Embryonic facial prominence (tissue), 1 donor: ENCODE measurements around the gene DCLK1.
"Not testable (repeated sequence)": the region's sequence is repeated elsewhere in the genome, so short reads cannot be mapped to it uniquely, and the experiment has no call there.

Experiments
- DNase-seq: peaks from one replicate; pipeline ENCODE4 v3.0.0-alpha.2; 2016; ENCODE audit errors: extremely low spot score

Gene DCLK1

GRCh38 chr13:36131931-36132297 is 732 bp upstream of the DCLK1 start:
- no peak for DNase-seq

DNA sequence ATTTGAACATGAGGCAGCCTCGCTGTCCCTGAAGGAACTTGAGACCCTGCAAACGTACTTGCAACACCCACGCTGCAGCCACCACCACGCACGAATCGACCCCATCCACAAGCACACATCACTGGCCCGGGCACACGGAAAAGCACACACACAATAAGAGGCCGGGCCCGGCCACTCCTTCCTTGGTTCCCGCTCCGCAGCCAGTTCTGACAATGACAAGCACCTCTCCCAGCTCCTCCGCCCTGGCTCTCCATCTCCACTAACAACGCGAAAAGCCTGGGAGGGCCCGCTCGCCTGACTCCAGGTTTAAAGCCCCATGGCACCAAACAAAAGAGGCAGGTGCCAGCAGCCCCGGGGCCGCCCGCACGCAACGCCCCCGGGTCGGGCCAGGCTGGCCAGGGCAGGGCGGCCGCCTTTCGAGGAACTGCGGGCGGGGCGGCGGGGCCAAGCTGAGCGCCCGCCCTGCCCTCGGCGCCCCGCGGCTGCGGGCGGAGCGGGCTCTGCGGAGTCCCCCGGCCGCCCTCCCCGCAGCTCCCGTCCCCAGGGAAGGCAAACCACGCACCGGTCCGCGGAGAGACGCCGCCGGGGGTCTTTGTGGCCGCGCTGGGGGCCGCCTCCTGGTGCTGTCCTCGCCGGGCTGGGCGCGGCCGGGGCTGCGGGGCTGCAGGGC is 495 bp downstream of the DCLK1 start:
- DNase-seq: no peak

- DNase-seq: no peak
Measured at GRCh38 chr13:36130193-36130551, 1.0 kb downstream of the DCLK1 start.

GRCh38 chr13:36129539-36129938 is 1.6 kb downstream of the DCLK1 start:
- DNase-seq: no peak

- DNase-seq: no peak
Measured at GRCh38 chr13:36126491-36126890, 4.7 kb downstream of the DCLK1 start.

DNA sequence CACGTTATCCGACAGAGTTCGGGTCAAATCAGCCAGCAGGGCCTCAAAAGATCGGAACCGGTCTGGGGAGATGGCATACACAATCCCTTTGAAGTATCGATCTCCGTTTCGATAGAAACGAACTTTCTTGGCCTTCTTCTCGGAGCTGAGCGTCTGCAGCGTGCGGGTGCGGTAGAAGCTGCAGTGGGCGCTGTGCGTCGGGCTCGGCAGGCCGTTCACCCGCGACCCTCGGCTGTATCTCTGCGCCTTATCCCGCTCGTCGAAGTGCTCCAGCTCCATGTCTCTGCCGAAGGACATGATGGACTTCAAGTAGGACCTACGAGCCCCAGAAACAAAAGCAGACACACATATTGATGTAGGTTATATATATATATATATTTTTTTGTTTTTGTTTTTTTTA is 5.3 kb downstream of the DCLK1 start:
- DNase-seq: no peak

GRCh38 chr13:36124236-36124822 is 6.9 kb downstream of the DCLK1 start:
- no peak for DNase-seq

- DNase-seq: no peak
Measured at GRCh38 chr13:36115306-36115705, 15.9 kb downstream of the DCLK1 start.

- no peak for DNase-seq
Measured at GRCh38 chr13:36114233-36114632, 16.9 kb downstream of the DCLK1 start.

DNA sequence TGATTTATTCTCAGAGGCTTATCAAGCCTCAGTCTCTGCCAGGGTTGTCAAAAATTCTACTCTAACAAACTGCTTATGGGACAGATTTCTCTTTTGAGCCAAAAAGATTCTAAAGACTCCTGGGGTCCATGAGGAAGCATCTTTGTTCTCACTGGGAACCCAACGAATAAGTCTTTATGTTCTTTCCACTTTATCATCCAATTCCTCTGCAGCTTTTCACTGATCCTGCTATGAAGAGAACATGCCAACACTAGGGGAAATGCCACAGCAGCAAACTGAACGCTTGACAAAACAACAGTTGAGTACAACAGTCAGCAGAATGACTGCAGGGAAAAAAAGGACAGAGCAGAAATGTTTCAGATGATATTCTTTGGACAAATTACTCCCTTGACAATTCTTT is 22.2 kb downstream of the DCLK1 start:
- DNase-seq: no peak

- no peak for DNase-seq
Measured at GRCh38 chr13:36108342-36108741, 22.8 kb downstream of the DCLK1 start.

DNA sequence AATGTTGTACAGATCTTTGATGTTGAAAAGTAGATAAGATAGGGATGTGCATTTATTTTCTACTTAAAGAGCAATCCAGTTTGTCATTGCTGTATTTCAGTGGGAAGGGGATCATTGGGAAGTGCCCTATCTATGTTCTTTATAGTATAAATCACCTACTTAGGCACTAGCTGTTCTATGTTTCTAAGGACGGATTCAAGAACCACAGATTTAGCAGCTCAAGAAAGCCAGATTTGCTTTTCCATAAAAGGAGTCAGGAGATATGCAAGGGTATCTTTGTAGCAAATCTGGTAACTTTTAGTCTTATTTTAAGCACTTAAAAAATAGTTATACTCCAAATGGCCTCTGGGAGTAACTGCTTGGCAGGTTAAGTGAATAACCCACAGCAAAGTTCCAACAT is 23.7 kb downstream of the DCLK1 start:
- DNase-seq: no peak

GRCh38 chr13:36105726-36106125 is 25.5 kb downstream of the DCLK1 start:
- DNase-seq: no peak

- DNase-seq: no peak
Measured at GRCh38 chr13:36102721-36103120, 28.5 kb downstream of the DCLK1 start.

DNA sequence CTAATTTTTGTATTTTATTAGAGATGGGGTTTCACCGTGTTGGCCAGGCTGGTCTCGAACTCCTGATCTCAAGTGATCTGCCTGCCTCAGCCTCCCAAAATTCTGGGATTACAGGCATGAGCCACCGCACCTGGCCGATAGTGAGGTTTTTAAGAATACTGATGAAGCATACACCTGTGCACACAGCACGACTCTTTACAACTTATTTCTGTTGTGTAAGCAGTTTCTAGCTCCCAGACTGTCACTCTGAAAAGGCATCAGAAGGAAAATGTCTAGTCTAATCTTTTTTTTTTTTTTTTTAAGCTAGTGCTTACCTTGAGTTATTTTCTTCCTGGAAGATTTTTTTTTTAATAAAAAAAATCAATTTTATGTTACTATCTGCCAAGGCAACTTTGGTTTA is 29.3 kb downstream of the DCLK1 start:
- not testable (repeated sequence) for DNase-seq

GRCh38 chr13:36101157-36101556 is 30.0 kb downstream of the DCLK1 start:
- no peak for DNase-seq

GRCh38 chr13:36098080-36098479 is 33.1 kb downstream of the DCLK1 start:
- no peak for DNase-seq

- DNase-seq: no peak
Measured at GRCh38 chr13:36096461-36097416, 34.4 kb downstream of the DCLK1 start.

DNA sequence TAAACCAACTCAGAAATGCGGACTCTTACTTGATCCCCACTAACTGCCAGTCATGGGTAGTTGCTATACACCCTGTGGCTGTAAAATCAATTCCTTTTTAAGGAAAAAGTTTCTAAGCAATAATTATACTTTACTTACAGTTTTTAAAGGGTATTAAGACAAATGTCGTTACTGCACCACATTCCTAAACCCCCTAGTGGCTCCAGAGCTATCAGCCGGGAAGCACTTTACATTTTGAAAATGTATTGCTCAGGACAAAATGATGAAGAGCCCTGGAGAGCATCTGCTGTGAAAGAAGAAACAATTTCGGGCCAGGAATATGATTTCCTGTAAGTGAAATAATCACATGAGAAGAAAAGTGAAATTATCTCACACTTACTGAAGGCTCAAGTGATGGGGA is 36.7 kb downstream of the DCLK1 start:
- DNase-seq: no peak

DNA sequence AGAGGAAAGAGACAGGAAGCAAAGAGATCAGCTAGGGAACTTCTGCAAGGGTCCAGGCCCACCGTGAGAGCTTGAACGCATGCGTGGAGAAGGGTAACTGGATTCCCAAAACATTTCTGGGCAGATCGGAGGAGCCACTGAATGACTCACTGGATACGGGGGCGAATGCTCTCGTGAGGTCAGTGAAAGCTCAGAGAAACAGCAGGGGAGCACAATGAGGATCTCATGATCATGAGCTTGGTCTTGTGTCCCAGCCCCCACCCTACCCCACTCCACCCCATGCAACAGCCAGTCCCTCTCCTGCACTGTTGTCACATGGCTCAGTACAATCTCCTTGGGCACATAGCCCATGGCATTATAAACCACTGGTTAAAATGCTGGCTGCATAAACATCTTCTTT is 40.6 kb downstream of the DCLK1 start:
- DNase-seq: no peak

DNA sequence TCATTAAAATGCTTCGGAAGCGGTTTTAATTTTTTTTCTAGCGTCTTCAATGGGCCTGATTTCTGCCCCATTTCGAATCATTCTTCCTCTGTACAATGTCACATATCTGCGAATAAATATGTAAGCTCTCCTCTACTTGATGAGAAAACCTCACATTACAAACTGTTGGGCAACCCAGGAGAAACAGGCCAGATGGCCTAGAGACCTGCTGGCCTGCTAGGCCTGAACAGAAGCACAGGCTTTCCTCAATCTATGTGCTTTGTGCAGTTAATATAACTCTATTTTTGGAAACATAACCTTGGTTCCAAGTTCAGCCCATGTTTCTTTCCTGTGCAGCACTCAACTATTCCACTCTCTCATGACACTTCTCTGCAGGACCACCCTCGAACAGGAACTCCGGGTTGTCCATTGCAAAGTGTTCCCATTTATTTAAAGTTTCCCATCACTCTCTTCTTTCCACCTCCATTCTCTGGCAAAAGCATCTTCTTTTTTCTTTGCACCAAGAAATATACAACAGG is 42.0 kb downstream of the DCLK1 start:
- no peak for DNase-seq

DNA sequence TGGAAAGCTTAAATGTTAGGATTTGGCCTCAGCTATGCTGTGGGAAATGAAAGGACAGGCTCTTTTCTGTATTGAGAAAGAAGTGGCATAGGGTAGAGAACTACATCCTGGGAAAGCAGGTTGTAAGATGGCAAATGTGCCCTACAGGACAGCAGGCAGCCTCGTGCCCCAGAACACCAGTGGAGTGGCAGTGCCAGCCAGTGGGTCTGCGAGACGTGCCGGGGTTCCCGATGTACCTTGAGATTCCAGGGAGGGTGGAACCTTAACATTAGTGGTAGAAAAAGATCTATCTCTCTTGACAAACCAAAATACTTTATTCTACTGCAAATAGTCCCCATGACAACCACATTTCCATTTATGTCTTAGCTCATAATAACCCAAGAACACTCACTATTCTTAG is 42.7 kb downstream of the DCLK1 start:
- DNase-seq: no peak

DNA sequence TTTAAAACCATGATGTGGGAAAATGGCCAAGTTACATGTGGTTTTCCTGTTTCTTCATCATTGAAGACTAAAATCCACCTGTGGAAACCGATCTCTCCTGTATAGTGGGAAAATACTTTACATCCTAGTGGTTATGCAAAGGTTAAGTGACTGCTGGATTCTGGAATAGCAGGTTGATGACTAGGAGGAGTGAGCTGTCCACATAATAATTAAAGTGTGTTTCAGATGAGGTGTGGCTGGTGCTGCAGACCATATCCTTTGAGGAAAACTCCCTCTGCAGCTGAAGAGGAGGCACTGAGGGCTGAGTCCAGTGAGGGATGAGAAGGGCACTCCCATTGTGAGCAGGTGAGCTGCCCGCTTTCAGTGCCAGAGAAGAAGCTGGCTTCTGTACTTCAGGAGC is 43.2 kb downstream of the DCLK1 start:
- no peak for DNase-seq
